Karpas-422 (cell line): ENCODE measurements around the gene USP43. TPM values are rescaled to one million over a fixed set of nuclear protein-coding genes. Genes with fewer than 3 reads are reported as not detected.
"Not testable (repeated sequence)": the region's sequence is repeated elsewhere in the genome, so short reads cannot be mapped to it uniquely, and the experiment has no call there.

Experiments
- DNase-seq: peaks from one replicate; pipeline ENCODE4 v3.0.0-alpha.2; 2015
- H2AFZ ChIP-seq: fragments of 200-600 bp; sonication (generic); 2 replicates; pipeline ENCODE4 v1.6.1; 2014; ENCODE audit warnings: antibody characterized with exemption, low read length, mixed read lengths
- H3K27ac ChIP-seq: fragments of 200-600 bp; sonication (generic); 2 replicates; pipeline ENCODE4 v1.5.1; 2014; ENCODE audit warnings: mild to moderate bottlenecking, low read length, moderate library complexity
- H3K27me3 ChIP-seq: fragments of 200-600 bp; sonication (generic); 2 replicates; pipeline ENCODE4 v1.6.1; 2014; ENCODE audit warnings: low read length, mixed read lengths
- H3K36me3 ChIP-seq: fragments of 200-600 bp; sonication (generic); 2 replicates; pipeline ENCODE4 v1.6.1; 2014; ENCODE audit warnings: low read length, mixed read lengths; ENCODE audit not compliant: insufficient read depth
- H3K4me1 ChIP-seq: fragments of 200-600 bp; sonication (generic); 2 replicates; pipeline ENCODE4 v1.6.1; 2014; ENCODE audit warnings: mild to moderate bottlenecking, low read length, mixed read lengths
- H3K4me2 ChIP-seq: fragments of 200-600 bp; sonication (generic); 2 replicates; pipeline ENCODE4 v1.6.1; 2014; ENCODE audit warnings: low read length, low read depth, mild to moderate bottlenecking; ENCODE audit not compliant: poor library complexity, severe bottlenecking
- H3K4me3 ChIP-seq: fragments of 200-600 bp; sonication (generic); 2 replicates; pipeline ENCODE4 v1.5.1; 2014; ENCODE audit warnings: mild to moderate bottlenecking, antibody characterized with exemption, low read length, mixed read lengths
- H3K79me2 ChIP-seq: fragments of 200-600 bp; sonication (generic); 2 replicates; pipeline ENCODE4 v1.6.1; 2014; ENCODE audit warnings: mild to moderate bottlenecking, low read length, mixed read lengths
- H3K9ac ChIP-seq: fragments of 200-600 bp; sonication (generic); 2 replicates; pipeline ENCODE4 v1.6.0; 2014; ENCODE audit warnings: low read length
- H3K9me2 ChIP-seq: fragments of 200-600 bp; sonication (generic), shearing (Covaris generic); replicated peaks from 2 replicates; pipeline ENCODE4 v1.6.0; 2014; ENCODE audit warnings: mild to moderate bottlenecking, low read length, moderate library complexity; ENCODE audit not compliant: insufficient read depth
- H3K9me3 ChIP-seq: fragments of 300-700, 200-600 bp; sonication (generic); 2 replicates; pipeline ENCODE4 v1.6.1; 2014; ENCODE audit warnings: low read length, mixed read lengths
- H4K20me1 ChIP-seq: fragments of 200-600 bp; sonication (generic); 2 replicates; pipeline ENCODE4 v1.6.1; 2014; ENCODE audit warnings: mild to moderate bottlenecking, antibody characterized with exemption, low read length, low read depth; ENCODE audit not compliant: insufficient read depth
- total RNA-seq: library from RNA; depleted of rRNA; stranded (reverse); fragments of >200 nt; shearing (Covaris generic); gene quantifications from 2 replicates; pipeline ENCODE4 v1.2.3, GENCODE V29; 2014; ENCODE audit warnings: low replicate concordance

USP43 gene
- total RNA-seq, 1 experiment from 2014 or later: 0.37 TPM

DNA sequence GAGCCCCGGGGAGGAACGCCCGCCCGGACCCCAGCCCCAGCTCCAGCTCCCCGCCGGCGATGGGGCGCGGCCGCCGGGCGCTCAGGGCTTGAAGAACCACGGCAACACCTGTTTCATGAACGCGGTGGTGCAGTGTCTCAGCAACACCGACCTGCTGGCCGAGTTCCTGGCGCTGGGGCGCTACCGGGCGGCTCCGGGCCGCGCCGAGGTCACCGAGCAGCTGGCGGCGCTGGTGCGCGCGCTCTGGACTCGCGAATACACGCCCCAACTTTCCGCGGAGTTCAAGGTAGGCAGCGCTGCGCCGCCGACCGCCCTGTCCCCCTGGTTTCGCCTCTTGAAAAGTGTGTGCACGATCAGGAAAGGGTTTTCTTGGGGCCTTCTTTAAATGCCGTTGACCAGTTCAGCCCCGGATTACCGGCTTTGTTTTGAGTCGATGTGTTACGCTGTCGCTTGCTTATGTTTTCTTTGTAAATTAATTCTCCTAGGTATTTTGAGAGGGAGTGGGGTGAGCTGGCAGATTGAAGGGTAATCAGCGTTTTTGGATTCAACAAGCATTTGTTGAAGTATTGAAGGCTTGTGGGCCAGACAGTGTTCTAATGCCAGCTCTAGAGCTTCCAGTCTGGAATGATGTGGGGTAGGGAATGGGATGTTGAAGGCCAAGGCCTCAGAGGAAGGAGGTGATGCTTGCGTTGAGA lies 681 bp downstream of the USP43 start:
- H3K9me2 ChIP-seq: no peaks in the 10 kb centered on the region
- no peaks in the 10 kb centered on the region for H3K27me3 ChIP-seq
- no peak overlapping the region for H3K4me3 ChIP-seq
- no peaks in the 10 kb centered on the region for H3K79me2 ChIP-seq
- no peaks in the 10 kb centered on the region for H3K36me3 ChIP-seq
- H3K4me1 ChIP-seq: peaks cover 15% of the 10 kb centered on the region
- no peak overlapping the region for H3K27ac ChIP-seq
- H3K9me3 ChIP-seq: no peaks in the 10 kb centered on the region
- H2AFZ ChIP-seq: no peak overlapping the region
- H3K4me2 ChIP-seq: no peak overlapping the region
- no peak for DNase-seq
- no peaks in the 10 kb centered on the region for H4K20me1 ChIP-seq
- H3K9ac ChIP-seq: no peak overlapping the region

DNA sequence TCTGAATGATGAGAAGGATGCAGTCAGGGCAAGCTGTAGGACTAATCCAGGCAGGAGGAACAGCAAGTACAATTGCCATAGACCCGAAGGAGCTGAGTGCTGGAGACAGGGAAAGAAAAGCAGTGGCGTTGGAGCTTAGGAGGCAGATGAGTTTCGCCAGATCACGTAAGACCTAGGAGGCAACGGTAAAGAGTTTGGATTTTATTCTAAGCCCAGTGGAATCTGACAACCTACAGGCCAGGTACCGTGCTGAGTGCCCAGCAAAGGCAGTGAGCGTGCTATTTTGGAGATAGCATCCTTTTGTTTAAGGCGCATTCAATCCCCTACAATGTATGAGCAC lies 1.2 kb downstream of the USP43 start:
- Histone ChIP-seq H3K27ac (no peak overlapping the region), H4K20me1 (no peaks in the 10 kb centered on the region), H3K36me3 (no peaks in the 10 kb centered on the region), H2AFZ (no peak overlapping the region), H3K4me1 (peaks cover 10% of the 10 kb centered on the region), H3K4me3 (no peak overlapping the region), H3K27me3 (no peaks in the 10 kb centered on the region), H3K4me2 (no peak overlapping the region), H3K9me3 (no peaks in the 10 kb centered on the region), H3K79me2 (no peaks in the 10 kb centered on the region), H3K9ac (no peak overlapping the region), H3K9me2 (no peaks in the 10 kb centered on the region)
- no peak for DNase-seq

DNA sequence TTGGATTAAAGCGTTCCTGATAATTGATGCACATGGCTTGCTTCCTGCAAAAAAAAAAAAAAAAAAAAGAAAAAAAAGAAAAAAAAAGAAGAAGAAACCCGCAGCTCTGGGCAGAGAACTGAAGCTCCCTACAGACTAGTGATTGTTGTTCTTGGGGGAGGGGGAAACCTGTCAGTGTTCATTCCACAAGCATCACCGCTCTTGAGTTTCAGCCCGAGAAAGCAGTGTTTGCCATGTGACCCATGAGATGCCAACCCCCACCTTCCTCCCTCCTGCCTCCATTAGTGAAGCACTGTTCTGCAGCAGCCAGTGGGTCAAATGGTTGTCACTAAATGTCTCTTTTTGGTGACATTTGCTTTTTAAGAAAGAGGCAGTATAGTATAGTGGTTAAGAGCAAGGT lies 1.7 kb downstream of the USP43 start:
- Histone ChIP-seq H3K9me2 (no peaks in the 10 kb centered on the region), H3K4me3 (no peak overlapping the region), H3K9ac (no peak overlapping the region), H3K36me3 (no peaks in the 10 kb centered on the region), H3K27ac (no peak overlapping the region), H4K20me1 (no peaks in the 10 kb centered on the region), H3K4me2 (no peak overlapping the region), H3K9me3 (no peaks in the 10 kb centered on the region), H2AFZ (no peak overlapping the region), H3K27me3 (no peaks in the 10 kb centered on the region), H3K79me2 (no peaks in the 10 kb centered on the region), H3K4me1 (peaks cover 10% of the 10 kb centered on the region)
- DNase-seq: no peak

DNA sequence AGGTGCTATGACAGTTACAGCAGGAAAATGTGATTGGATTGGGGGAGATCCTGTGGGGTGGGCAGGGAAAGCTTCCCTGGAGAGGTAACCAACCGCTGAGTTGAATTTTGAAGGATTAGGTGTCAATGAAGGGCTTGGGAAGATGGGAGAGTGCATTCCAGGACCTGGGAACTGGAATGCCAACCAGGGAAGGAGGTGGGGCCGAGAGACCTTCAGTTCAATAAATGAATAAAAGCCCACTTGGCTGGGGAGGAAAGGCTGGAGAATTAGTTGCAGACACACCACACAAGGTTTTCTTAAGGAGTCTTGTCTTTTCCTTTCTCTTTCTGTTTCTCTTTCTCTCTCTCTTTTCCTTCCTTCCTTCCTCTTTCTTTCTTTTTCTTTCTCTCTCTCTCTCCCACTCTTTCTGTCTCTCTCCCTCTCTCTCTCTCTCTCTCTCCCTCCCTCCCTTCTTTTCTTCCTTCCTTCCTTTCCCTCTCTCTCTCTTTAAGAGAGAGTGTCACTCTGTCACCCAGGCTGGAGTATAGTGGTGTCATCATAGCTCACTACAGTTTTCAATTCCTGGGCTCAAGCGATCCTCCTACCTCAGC lies 3.3 kb downstream of the USP43 start:
- Histone ChIP-seq H3K4me3 (no peak overlapping the region), H3K36me3 (no peaks in the 10 kb centered on the region), H3K27me3 (no peaks in the 10 kb centered on the region), H3K79me2 (no peaks in the 10 kb centered on the region), H3K9me2 (no peaks in the 10 kb centered on the region), H3K9me3 (no peaks in the 10 kb centered on the region), H3K4me2 (no peak overlapping the region), H3K9ac (no peak overlapping the region), H2AFZ (no peak overlapping the region), H4K20me1 (no peaks in the 10 kb centered on the region), H3K27ac (no peak overlapping the region), H3K4me1 (peaks cover 10% of the 10 kb centered on the region)
- no peak for DNase-seq

DNA sequence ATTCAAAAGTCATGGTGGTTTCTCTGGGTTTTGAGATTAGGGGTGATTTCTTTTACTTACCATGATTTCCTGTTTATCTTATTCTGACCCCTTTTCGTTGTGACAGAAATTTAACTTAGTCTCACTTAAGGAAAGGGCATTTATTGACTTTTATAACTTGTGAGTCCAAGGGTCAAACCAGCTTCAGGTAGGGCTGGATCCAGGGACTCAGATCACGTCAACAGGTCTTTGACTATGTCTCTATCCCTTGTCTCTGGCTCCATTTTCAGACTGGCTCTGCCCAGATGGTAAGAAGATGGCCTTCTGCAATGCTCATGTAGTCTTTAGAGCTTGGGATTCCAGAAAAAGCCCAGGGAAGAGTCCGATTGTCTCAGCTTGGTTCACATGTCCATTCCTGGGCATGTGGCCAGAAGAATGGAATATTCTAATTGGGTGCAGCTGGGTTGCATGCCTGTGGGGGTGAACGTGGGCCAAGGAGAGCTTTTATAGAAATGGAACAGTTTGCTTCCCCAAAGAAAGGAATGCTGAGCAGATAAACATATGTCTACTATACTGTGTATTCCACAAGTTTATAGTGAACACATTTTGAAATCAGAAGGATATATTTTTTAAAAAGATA lies 13.4 kb downstream of the USP43 start:
- H3K27me3 ChIP-seq: no peaks in the 10 kb centered on the region
- DNase-seq: no peak
- peaks cover 4% of the 10 kb centered on the region; the same call in 1 of the 2 replicates for H3K4me1 ChIP-seq
- no peak overlapping the region for H3K9ac ChIP-seq
- H3K36me3 ChIP-seq: no peaks in the 10 kb centered on the region
- no peak overlapping the region for H3K4me3 ChIP-seq
- no peak overlapping the region for H3K27ac ChIP-seq
- no peak overlapping the region for H2AFZ ChIP-seq
- no peaks in the 10 kb centered on the region for H3K9me3 ChIP-seq
- H3K4me2 ChIP-seq: no peak overlapping the region
- no peaks in the 10 kb centered on the region for H3K9me2 ChIP-seq
- no peaks in the 10 kb centered on the region for H3K79me2 ChIP-seq
- no peaks in the 10 kb centered on the region for H4K20me1 ChIP-seq

DNA sequence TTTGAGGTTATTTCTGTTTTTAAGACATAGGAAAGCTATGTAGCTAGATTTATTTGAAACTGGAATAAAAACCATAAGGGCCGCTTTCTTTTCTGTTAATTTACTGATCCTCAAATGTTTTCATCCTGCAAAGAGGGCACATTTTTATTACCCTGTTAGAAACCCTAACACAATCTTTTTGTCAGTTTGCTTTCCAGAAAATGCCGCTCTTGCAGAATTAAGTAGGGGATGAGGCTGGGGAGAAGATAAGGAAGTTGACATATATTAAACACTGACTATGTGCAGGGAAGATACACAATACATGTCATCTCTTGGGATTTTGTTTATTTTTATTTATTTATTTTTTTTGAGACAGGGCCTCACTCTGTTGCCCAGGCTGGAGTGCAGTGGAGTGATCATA lies 15.7 kb downstream of the USP43 start:
- H3K27me3 ChIP-seq: no peaks in the 10 kb centered on the region
- no peak overlapping the region for H3K4me2 ChIP-seq
- H2AFZ ChIP-seq: no peak overlapping the region
- DNase-seq: no peak
- no peaks in the 10 kb centered on the region for H3K79me2 ChIP-seq
- H3K9ac ChIP-seq: no peak overlapping the region
- H3K9me2 ChIP-seq: no peaks in the 10 kb centered on the region
- H3K4me1 ChIP-seq: no peaks in the 10 kb centered on the region
- H4K20me1 ChIP-seq: no peaks in the 10 kb centered on the region
- no peak overlapping the region for H3K4me3 ChIP-seq
- H3K9me3 ChIP-seq: no peaks in the 10 kb centered on the region
- no peaks in the 10 kb centered on the region for H3K36me3 ChIP-seq
- no peak overlapping the region for H3K27ac ChIP-seq

DNA sequence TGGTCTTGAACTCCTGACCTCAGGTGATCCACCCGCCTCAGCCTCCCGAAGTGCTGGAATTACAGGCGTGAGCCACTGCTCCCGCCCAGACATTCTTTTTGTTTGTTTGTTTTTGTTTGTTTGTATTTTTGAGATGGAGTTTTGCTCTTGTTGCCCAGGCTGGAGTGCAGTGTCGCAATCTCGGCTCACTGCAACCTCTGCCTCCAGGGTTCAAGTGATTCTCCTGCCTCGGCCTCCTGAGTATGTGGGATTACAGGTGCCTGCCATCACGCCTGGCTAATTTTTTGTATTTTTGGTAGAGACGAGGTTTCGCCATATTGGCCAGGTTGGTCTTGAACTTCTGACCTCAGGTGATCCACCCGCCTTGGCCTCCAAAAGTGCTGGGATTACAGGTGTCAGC lies 18.2 kb downstream of the USP43 start:
- H3K79me2 ChIP-seq, H3K9me2 ChIP-seq, H3K4me3 ChIP-seq, H3K27me3 ChIP-seq, H3K36me3 ChIP-seq, H4K20me1 ChIP-seq, DNase-seq, H3K9me3 ChIP-seq, H3K27ac ChIP-seq, H3K4me1 ChIP-seq, H3K4me2 ChIP-seq, H3K9ac ChIP-seq, H2AFZ ChIP-seq: not testable (repeated sequence)

DNA sequence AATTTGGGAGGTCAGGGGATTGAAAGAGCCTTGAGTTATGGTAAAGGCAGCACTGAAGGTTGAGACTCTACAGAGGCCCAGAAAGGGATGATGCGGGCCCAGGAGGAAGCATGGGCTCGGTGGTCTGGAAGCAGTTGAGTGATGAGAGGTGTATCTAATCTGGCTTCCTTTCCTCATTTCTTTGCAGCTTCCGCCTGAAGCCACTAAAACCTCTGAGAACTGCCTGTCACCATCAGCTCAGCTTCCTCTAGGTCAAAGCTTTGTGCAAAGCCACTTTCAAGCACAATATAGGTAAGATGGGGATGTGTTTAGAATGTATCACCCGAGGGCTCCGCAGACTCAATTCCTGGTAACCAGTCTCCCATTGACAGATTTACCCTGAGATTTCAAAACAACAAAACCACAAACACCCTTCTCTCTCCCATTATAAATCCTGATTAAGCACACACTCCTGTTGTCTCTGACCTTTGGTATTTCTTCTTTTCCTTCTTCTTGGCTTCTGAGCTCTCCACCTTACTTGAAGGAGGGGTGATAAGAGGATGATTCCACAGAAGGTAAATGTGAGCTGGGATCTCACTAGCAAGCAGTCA lies 21.2 kb downstream of the USP43 start:
- Histone ChIP-seq H3K36me3 (no peaks in the 10 kb centered on the region), H3K27ac (no peak overlapping the region), H3K9ac (no peak overlapping the region), H4K20me1 (no peaks in the 10 kb centered on the region), H3K79me2 (no peaks in the 10 kb centered on the region), H3K4me3 (no peak overlapping the region), H3K4me2 (no peak overlapping the region), H3K9me2 (no peaks in the 10 kb centered on the region), H3K4me1 (no peaks in the 10 kb centered on the region), H2AFZ (no peak overlapping the region), H3K27me3 (no peaks in the 10 kb centered on the region), H3K9me3 (no peaks in the 10 kb centered on the region)
- no peak for DNase-seq
